GM19239 (cell line): ENCODE results near the gene ETV6.

Source experiments
- DNase-seq: peaks from one replicate; pipeline ENCODE4 v3.0.0; 2011; ENCODE audit warnings: low spot score; ENCODE audit not compliant: insufficient read length
- FAIRE-seq: peaks from 2 replicates; lab custom pipeline; 2011; peaks lifted over from hg19 to GRCh38; lab: Jason Lieb, UNC

ETV6 gene

DNA sequence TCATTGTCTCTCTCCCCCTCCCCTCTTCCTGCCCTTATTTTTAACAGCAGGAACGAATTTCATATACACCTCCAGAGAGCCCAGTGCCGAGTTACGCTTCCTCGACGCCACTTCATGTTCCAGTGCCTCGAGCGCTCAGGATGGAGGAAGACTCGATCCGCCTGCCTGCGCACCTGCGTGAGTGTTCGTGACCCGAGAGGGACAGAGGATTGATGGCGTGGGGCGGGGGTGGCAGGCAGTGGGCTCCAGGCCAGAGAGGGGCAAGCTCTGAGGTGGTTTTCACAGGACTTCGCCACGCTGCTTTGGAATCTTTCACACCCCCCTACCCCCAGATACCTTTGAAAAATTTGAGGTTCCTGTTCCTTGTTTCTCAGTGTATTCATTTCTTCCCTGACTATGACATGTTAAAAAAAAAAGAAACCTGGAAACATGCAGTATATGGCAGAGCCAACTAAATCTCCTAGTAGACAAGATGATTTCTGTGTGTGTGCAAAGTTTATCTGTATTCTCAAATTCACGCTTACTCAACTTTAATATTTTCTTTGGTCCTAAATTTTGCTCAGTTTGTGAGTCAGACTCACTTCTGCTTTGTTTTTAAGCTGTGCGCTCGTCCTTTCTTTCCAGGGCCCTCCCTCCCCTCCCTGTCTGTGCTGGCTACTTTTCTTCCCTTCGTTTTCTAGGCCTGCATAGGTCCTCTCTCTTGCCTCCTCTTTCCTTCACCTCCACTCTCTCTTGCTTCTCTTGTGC lies 103.1 kb downstream of the ETV6 start:
- FAIRE-seq (no peak), DNase-seq (no peak)

GRCh38 chr12:11753150-11753499 lies 103.7 kb downstream of the ETV6 start:
- peak; percentile 31 for FAIRE-seq

DNA sequence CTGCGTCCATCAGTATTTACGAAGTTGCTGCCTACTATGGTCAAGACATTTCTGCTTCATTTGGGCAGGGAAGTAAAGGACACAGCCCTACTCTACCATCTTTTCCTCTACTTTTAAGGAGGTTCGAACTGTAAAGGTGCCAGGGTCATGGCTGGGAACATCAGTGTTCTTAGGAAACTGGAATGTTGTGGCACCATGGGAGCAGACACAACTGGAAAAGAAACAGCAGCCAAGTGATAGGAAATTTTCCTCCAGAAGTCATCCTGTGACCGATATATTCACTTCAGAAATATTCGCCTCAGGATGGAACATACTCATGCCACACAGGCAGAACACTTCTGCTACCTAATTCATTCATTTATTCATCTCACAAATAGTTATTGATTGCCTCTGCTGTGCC lies 104.4 kb downstream of the ETV6 start:
- FAIRE-seq (no peak), DNase-seq (no peak)

More at GRCh38 chr12:11753150-11753499, 103.7 kb downstream of the ETV6 start:
- DNase-seq, result no peak

DNA sequence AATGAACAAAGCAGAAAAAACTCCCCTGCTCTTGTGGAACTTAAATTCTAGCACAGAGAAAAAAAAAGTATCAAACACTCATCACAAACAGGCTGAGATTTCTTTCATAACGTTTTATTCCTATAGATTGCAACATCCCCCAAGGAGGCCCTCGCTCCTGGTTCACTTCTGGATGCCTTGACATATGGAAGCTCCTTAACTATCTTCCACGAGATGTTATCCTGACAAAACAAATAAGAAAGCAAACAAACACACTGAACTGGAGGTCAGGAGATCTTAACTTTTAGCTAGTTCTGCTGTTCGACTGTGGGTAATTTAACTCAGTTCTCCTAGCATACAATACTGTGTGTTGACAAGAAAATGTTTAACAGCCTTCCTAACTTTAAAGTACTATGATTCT lies 104.8 kb downstream of the ETV6 start:
- FAIRE-seq, result no peak

GRCh38 chr12:11755302-11755930 lies 105.9 kb downstream of the ETV6 start:
- no peak for DNase-seq
- FAIRE-seq, result no peak

More for the DNA sequence above, 104.8 kb downstream of the ETV6 start:
- no peak for DNase-seq

DNA sequence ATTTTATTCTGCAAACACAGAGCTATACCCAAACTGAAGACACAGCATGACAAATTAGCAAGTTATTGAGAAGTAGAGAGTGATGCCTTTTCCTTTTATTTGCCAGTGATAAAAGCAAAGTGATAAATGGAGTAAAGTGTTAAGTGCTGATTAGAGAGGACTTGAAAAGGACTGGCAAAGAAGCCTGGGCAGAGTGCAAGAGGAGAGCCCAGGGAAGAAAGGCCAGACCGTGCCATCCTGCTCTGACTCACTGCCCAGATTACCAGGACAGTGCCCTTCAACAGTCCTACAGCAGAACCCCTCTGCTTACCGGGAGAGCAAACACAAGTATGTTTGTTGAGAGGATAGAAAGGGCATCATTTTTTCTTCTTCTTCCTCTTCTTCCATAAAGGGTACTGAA lies 106.5 kb downstream of the ETV6 start:
- FAIRE-seq (no peak), DNase-seq (no peak)

DNA sequence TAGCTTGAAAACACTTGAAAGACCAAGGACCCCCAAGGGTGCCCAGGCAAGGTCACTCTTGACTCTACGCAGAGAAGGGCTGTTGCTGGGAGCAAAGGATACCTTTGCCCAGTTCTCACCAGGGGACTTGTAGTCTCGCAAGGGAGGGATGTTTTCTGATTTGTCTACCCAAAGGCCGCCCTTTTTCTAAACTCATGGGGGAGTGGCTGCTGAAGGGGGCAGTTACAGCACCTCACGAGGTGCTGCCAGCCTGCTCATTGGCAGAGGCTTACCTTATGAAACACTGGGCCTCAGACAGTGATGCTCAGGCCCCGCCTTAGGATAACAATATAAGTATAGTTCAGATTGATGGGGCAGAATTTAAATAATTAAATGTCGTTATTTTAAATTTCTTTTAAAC lies 107.0 kb downstream of the ETV6 start:
- FAIRE-seq (no peak), DNase-seq (no peak)

DNA sequence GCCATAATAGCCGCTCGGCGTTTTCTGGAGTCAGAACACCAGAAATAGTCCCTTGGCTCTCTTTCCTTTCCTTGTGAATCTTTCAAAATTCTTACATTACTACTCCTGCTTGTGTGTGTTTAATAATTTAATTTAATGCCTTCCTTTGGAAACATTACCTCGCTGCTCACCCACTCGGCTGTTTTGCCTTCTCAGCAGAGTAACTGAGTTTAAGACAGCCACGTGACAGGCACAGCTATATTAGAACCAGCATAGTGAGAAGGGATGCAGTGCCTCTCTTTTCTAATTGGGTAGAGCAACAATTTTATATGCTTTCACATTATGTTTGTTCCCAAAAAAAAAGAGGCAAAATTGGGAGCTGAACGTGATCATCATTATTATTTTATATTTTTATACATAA lies 107.6 kb downstream of the ETV6 start:
- DNase-seq (no peak), FAIRE-seq (no peak)

DNA sequence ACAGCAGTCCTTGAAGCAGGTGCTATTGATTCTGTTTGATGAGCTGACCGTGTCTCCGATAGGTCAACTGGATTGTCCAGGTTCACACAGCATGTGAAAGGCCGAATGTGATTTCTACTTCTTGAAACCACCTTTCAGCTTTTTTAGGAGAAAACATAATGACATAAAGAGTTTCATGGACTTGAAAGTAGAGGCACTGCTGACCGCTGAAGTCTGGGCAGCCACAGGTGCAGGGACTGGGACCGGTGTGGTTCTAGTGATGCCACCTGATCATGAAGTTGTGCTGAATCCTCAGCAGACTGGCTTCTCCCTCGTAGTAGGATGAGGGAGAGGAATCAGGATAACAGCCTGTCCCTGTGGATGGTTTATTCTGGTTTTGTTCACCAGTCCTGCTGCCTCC lies 108.1 kb downstream of the ETV6 start:
- peak; percentile 71 for FAIRE-seq

DNA sequence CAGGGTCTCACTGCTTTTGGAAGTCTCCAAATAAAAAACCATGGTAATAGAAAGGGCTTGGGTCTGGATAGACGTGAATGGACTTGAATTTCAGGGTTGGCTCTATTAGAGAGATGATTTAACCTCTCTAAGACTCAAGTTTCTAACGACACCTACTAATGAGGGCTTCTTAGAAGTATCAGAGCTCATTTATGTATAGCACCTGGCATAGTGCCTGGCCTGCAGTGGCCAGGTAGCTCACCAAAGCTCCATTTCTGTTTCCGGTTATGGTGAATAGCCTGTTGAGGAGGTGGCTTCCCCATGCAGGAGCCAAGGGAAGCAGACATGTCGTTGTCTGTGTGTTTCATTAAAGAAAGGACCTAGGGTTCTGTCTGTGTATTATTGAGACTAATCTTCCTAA lies 108.6 kb downstream of the ETV6 start:
- DNase-seq (no peak), FAIRE-seq (peak; percentile 28)

More for the DNA sequence above, 108.1 kb downstream of the ETV6 start:
- DNase-seq, result no peak

- FAIRE-seq (peak; percentile 79), DNase-seq (no peak)
Observed at GRCh38 chr12:11758510-11759493, 109.3 kb downstream of the ETV6 start.

GRCh38 chr12:11759494-11759878 lies 110.0 kb downstream of the ETV6 start:
- FAIRE-seq (peak; percentile 79), DNase-seq (no peak)

- DNase-seq (no peak), FAIRE-seq (no peak)
Observed at GRCh38 chr12:11759899-11760298, 110.4 kb downstream of the ETV6 start.

GRCh38 chr12:11761869-11762567 lies 112.5 kb downstream of the ETV6 start:
- FAIRE-seq (peak; percentile 94), DNase-seq (no peak)

- peak; percentile 91 for FAIRE-seq
- no peak for DNase-seq
Observed at GRCh38 chr12:11762723-11763326, 113.4 kb downstream of the ETV6 start.

DNA sequence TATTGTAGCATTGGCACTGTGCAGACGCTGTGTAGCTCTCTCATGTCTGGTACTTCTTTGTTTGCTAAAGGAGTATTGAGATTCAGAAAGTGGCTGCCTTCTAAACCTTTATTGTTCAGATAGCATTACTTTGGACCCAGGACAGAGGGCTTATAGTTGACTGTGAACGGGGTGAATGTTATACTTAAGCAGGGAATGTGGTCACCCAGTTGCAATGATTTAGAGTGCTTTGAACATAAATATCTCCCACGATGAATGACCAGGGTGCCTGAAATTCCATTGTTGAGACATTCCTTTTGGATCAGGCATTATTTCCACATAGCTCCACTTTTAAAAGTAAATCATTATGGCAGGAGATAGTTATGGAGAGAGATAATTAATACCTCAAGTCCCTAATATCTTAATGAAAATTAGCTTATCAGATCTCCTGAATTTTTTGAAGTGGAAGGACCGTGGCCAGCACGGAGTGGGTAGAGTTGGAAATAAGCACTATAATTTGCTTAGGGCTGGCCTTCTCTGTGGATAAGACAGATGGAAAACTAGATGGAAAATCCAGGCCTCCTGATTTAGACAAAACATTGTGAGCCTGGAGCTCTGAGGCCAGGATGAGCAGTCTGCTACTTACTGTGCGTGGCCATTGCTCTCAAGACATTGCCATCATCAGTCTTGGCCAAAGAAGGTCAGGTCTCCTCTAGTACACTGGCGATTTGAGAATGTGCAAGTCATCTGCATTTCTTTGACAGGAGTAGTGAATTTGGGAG lies 114.5 kb downstream of the ETV6 start:
- FAIRE-seq (no peak), DNase-seq (no peak)

DNA sequence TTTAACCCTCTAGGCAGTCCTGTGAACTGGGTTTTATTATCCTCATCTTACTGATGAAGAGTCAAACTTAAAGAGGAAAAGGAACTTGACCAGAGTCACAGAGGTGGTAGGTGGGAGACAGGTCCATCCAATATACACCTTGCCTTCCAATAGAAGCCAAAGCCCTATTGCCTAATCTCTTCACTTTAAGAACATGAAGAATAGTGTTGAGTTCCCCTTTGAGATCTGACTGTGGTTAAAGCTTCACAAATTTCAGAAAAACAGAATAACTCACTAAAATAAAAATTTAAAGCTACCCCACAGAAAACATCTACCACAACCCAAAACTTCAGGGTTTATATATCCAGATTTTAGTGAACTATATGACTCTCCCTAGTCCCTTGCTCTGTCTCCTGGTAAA lies 115.4 kb downstream of the ETV6 start:
- FAIRE-seq, result peak; percentile 11
- DNase-seq, result no peak

DNA sequence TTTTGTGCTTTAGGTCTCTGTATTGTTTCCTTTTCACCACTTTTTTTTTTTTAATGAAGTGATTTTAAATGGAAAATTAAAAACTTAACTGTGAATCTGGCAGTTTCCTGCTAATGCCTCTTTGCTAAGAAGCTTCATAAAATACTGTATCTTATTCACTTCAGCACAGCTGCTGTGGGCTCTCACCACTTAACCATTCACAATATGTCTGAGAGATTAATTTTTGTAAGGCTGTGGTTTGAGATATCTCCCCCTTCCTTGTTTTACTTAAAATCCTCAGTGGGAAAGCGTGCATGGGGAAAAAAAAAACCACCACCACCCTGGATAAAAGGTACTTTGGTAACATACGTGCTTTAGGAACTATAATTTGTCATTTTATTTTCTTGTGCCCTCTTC lies 115.9 kb downstream of the ETV6 start:
- FAIRE-seq (no peak), DNase-seq (no peak)
